Endothelial cell of umbilical vein (primary cell): Measurements from ENCODE around the gene PLCD1. TPM values are rescaled to one million over a fixed set of nuclear protein-coding genes. Genes with fewer than 3 reads are reported as not detected.

ENCODE experiments used
- BruUV-seq: library from RNA; stranded (reverse); fragments of 400-500 nt; replicated peaks from 2 replicates; lab custom pipeline; 2021; lab: Mats Ljungman, UMichigan
- CTCF ChIA-PET: fragments of 300-600, 350-600 bp; sonication (Branson Sonifier 250); formaldehyde crosslinking; loops from one replicate; lab custom pipeline; 2021; ENCODE audit warnings: antibody characterized with exemption, inconsistent platforms; lab: Charles Lee
- POLR2A ChIA-PET: fragments of 300-600, 350-600 bp; sonication (Branson Sonifier 250); formaldehyde crosslinking; loops from one replicate; lab custom pipeline; 2021; ENCODE audit warnings: antibody characterized with exemption, inconsistent platforms; lab: Charles Lee
- DNase-seq: peaks from one replicate; pipeline ENCODE4 v3.0.0-alpha.2; 2011; ENCODE audit warnings: low read depth, low spot score
- FAIRE-seq: peaks from 2 replicates; lab custom pipeline; 2011; peaks lifted over from hg19 to GRCh38; lab: Jason Lieb, UNC
- H2AFZ ChIP-seq: 2 replicates; pipeline ENCODE4 v1.6.0; 2012; ENCODE audit warnings: low read depth, low read length, control low read depth, inconsistent platforms
- H3K27ac ChIP-seq: 2 replicates; pipeline ENCODE4 v1.5.1; 2011; ENCODE audit warnings: low read depth, mild to moderate bottlenecking, control low read depth, low read length, moderate library complexity; ENCODE audit not compliant: insufficient read depth
- H3K27me3 ChIP-seq, 2 experiments: 2 replicates each; pipeline versions ENCODE4 v1.6.0 to v1.6.1; 2011; ENCODE audit warnings: low read length in 2 of 2, mixed read lengths in 1 of 2; ENCODE audit not compliant: control insufficient read depth in 2 of 2, insufficient read depth in 2 of 2
- H3K36me3 ChIP-seq, 2 experiments: 2 replicates in 1 of 2; 3 replicates in 1 of 2; pipeline ENCODE4 v1.5.1; 2011; ENCODE audit warnings: low read length in 2 of 2, mild to moderate bottlenecking in 1 of 2, moderate library complexity in 1 of 2; ENCODE audit not compliant: control insufficient read depth in 2 of 2, insufficient read depth in 2 of 2; ENCODE audit errors: extremely low read depth in 1 of 2
- H3K4me1 ChIP-seq: 3 replicates; pipeline ENCODE4 v1.5.1; 2011; ENCODE audit warnings: mild to moderate bottlenecking, low read length; ENCODE audit not compliant: control insufficient read depth, insufficient read depth; ENCODE audit errors: extremely low read depth
- H3K4me2 ChIP-seq: 2 replicates; pipeline ENCODE4 v1.6.1; 2011; ENCODE audit warnings: low read length, control low read depth, mixed read lengths; ENCODE audit not compliant: insufficient read depth
- H3K4me3 ChIP-seq, 3 experiments: fragments of 200-600 bp in 1 of 3; sonication (generic), shearing (Covaris generic) in 1 of 3; replicated peaks in 1 of 3; 2 replicates each; pipeline ENCODE4 v1.5.1; 2011 to 2016; ENCODE audit warnings: control low read depth in 3 of 3, low read length in 3 of 3, mild to moderate bottlenecking in 2 of 3, inconsistent platforms in 1 of 3, low read depth in 1 of 3, moderate library complexity in 1 of 3; ENCODE audit not compliant: insufficient read depth in 1 of 3
- H3K79me2 ChIP-seq: 2 replicates; pipeline ENCODE4 v1.6.0; 2012; ENCODE audit warnings: low read length, inconsistent platforms; ENCODE audit not compliant: control insufficient read depth, insufficient read depth
- H3K9ac ChIP-seq: replicated peaks from 2 replicates; pipeline ENCODE3; 2011; ENCODE audit warnings: low read length, control low read depth; ENCODE audit not compliant: insufficient read depth; ENCODE audit errors: extremely low read depth
- H3K9me1 ChIP-seq: replicated peaks from 3 replicates; pipeline ENCODE4 v1.6.0; 2011; ENCODE audit warnings: mild to moderate bottlenecking, low read length; ENCODE audit not compliant: control insufficient read depth, insufficient read depth; ENCODE audit errors: extremely low read depth
- H3K9me3 ChIP-seq: replicated peaks from 2 replicates; pipeline ENCODE4 v1.5.1; 2012; ENCODE audit warnings: low read length, inconsistent platforms; ENCODE audit not compliant: control insufficient read depth, insufficient read depth
- H4K20me1 ChIP-seq: replicated peaks from 2 replicates; pipeline ENCODE3; 2011; ENCODE audit warnings: mild to moderate bottlenecking, low read length; ENCODE audit not compliant: control insufficient read depth, insufficient read depth; ENCODE audit errors: extremely low read depth
- EZH2 ChIP-seq: IDR thresholded peaks from 2 replicates; pipeline ENCODE4 v1.6.1; 2012; ENCODE audit warnings: borderline replicate concordance, low read depth, mild to moderate bottlenecking, moderate library complexity, low read length, inconsistent platforms; ENCODE audit not compliant: severe bottlenecking
- FOS ChIP-seq: IDR thresholded peaks from 2 replicates; pipeline ENCODE4 v1.6.1; 2011; ENCODE audit warnings: mild to moderate bottlenecking, low read length, moderate library complexity, borderline replicate concordance; ENCODE audit not compliant: insufficient read depth
- GATA2 ChIP-seq: IDR thresholded peaks from 2 replicates; pipeline ENCODE4 v1.7.0; 2011; ENCODE audit warnings: low read depth, mild to moderate bottlenecking, moderate library complexity, mixed read lengths, low read length; ENCODE audit not compliant: insufficient read length, insufficient read depth
- JUN ChIP-seq: IDR thresholded peaks from 2 replicates; pipeline ENCODE4 v1.6.1; 2011; ENCODE audit warnings: borderline replicate concordance, low read depth; ENCODE audit not compliant: insufficient read length, insufficient read depth
- MYC ChIP-seq: IDR thresholded peaks from one replicate; pipeline ENCODE4 v1.6.1; 2011; ENCODE audit warnings: mild to moderate bottlenecking, low read depth, low read length
- POLR2A ChIP-seq: IDR thresholded peaks from 2 replicates; pipeline ENCODE4 v1.6.1; 2012; ENCODE audit warnings: low read depth, mild to moderate bottlenecking, control low read depth, low read length
- POLR2AphosphoS5 ChIP-seq: IDR thresholded peaks from 2 replicates; pipeline ENCODE4 v1.6.1; 2012; ENCODE audit warnings: low read depth, mild to moderate bottlenecking, control low read depth, low read length, moderate library complexity; ENCODE audit not compliant: insufficient read depth
- dilution Hi-C: fragments of 300-500 bp; cut with MboI; formaldehyde crosslinking; loops from one replicate; pipeline ENCODE4 v1.15.0; 2019; ENCODE audit warnings: low sequenced_read_pairs; ENCODE audit not compliant: extremely low pct_ligation_motif_present
- intact Hi-C: fragments of 100-400 bp; cut with micrococcal nuclease; formaldehyde crosslinking; loops from one replicate; pipeline ENCODE4 v1.10.0; 2022
- polyA plus RNA-seq, 4 experiments: library from polyadenylated mRNA; depleted of rRNA in 3 of 4; stranded (reverse) in 3 of 4; unstranded in 1 of 4; fragments of >200 nt; gene quantifications; 2 replicates each; pipeline versions ENCODE4 v1.2.1 to v1.2.3, GENCODE V29; 2011 to 2012; ENCODE audit warnings: missing spikeins in 1 of 4
- total RNA-seq: library from RNA; stranded (reverse); gene quantifications from 2 replicates; pipeline ENCODE4 v1.2.3, GENCODE V29; 2021
- TF ChIP-seq, protein P1 (sequence below), 2 donors: IDR thresholded peaks; 1 replicate in 1 of 2; 2 replicates in 1 of 2; pipeline ENCODE4 v1.5.1; 2011; ENCODE audit warnings: low read length in 2 of 2, mild to moderate bottlenecking in 2 of 2, moderate library complexity in 2 of 2, control low read depth in 1 of 2, inconsistent platforms in 1 of 2, low read depth in 1 of 2; ENCODE audit not compliant: insufficient read depth in 1 of 2; ENCODE audit errors: extremely low read depth in 1 of 2
- TF ChIP-seq, protein P2 (sequence below): IDR thresholded peaks from 2 replicates; pipeline ENCODE4 v1.6.1; 2011; ENCODE audit not compliant: insufficient read depth, insufficient read length

Gene PLCD1
- total and polyA plus RNA-seq, 2 donors (not counting 3 experiments of a cell fraction or from before 2014, with no cell fraction given), result 12.6 to 15.3 TPM

DNA sequence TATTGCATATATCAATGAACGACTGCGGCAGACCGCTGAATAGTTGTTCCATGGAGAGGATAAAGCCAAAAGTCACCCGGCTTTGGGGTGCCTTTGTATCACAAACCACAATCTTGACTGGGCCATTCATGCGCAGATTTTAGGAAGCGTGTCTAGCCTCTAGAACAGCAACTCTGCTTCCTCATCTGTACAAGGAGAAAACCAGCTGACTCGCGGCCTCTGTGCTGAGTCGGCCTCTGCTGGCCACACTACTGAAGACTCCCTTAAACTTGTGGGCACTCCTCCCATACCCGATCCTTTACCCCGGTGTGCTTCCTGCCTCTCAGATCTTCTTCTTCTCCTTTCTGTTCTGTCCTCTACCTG, 10.4 kb upstream of the PLCD1 start:
- no peaks in the 10 kb centered on the region for H4K20me1 ChIP-seq
- BruUV-seq, result no TSS peak
- POLR2A ChIA-PET, result no interaction called here
- H3K9ac ChIP-seq, result no peak overlapping the region
- CTCF ChIA-PET, result interaction anchor here (1.5 kb wide), 1 partner anchor 258 kb away, joined by 6 read pairs; no protein-coding TSS in a partner anchor
- H3K9me3 ChIP-seq, result no peaks in the 10 kb centered on the region
- H3K4me3 ChIP-seq, result no peak overlapping the region
- H3K79me2 ChIP-seq, result no peaks in the 10 kb centered on the region
- no peak for TF ChIP-seq MYC
- TF ChIP-seq, protein P1, sequence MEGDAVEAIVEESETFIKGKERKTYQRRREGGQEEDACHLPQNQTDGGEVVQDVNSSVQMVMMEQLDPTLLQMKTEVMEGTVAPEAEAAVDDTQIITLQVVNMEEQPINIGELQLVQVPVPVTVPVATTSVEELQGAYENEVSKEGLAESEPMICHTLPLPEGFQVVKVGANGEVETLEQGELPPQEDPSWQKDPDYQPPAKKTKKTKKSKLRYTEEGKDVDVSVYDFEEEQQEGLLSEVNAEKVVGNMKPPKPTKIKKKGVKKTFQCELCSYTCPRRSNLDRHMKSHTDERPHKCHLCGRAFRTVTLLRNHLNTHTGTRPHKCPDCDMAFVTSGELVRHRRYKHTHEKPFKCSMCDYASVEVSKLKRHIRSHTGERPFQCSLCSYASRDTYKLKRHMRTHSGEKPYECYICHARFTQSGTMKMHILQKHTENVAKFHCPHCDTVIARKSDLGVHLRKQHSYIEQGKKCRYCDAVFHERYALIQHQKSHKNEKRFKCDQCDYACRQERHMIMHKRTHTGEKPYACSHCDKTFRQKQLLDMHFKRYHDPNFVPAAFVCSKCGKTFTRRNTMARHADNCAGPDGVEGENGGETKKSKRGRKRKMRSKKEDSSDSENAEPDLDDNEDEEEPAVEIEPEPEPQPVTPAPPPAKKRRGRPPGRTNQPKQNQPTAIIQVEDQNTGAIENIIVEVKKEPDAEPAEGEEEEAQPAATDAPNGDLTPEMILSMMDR (IDR thresholded peaks at IDR 0.05; ENCODE audit: extremely low read depth in 1 of 2, insufficient read depth in 1 of 2, low read depth in 1 of 2, low read length in 2 of 2), result no peak
- no peak for TF ChIP-seq EZH2
- no peak for TF ChIP-seq GATA2
- no peak for TF ChIP-seq JUN
- no peak for TF ChIP-seq POLR2A
- TF ChIP-seq, protein P2, sequence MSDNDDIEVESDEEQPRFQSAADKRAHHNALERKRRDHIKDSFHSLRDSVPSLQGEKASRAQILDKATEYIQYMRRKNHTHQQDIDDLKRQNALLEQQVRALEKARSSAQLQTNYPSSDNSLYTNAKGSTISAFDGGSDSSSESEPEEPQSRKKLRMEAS, result no peak
- TF ChIP-seq FOS, result no peak
- no peak for TF ChIP-seq POLR2AphosphoS5
- H3K4me1 ChIP-seq, result peaks cover 9% of the 10 kb centered on the region
- intact Hi-C loops, result no loop called here
- no peak overlapping the region for H2AFZ ChIP-seq
- H3K36me3 ChIP-seq, result no peaks in the 10 kb centered on the region
- no peaks in the 10 kb centered on the region for H3K9me1 ChIP-seq
- no peak overlapping the region for H3K27ac ChIP-seq
- DNase-seq, result no peak
- dilution Hi-C loops, result no loop called here
- H3K27me3 ChIP-seq, result peaks cover 10 to 11% of the 10 kb centered on the region in 2 experiments
- no peak for FAIRE-seq
- peak overlapping the region; percentile 55 for H3K4me2 ChIP-seq
